ENCODE data around the gene UPK2.
"Not testable (repeated sequence)": the region's sequence is repeated elsewhere in the genome, so short reads cannot be mapped to it uniquely, and the experiment has no call there.

The UPK2 gene

GRCh38 chr11:118939404-118939915, 16.6 kb upstream of the UPK2 start:
- DNase-seq, result no peak

DNA sequence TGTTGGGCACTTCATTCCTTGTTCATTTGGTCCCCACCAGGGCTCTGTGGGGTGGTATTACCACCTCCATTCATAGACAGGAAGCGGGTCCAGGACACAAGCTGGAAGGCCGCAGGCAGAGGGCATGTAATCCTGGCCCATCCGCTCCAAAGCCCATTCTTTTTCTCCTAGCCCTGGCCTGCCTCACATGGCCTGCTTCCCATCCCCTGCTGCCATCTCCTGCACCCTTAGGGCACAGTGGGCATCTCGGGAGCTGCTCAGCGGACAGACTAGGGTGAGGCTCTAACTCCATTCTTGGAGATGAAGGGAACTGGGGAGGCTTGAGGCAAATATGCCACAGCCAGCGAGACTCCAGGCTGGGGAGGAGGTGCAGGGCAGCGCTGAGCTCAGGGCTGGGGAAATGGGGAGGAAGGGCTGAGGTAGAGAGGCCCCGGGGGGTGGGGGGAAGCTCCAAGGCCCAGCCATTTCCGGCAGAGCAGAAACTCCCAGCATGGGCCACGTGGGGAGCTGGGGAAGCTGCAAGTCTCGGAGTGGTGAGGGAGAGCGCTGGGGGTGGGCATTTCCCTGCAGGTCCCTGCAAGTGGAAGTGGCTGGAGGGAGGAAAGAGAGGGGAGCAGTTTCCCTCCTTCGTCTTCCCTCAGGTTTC, 16.0 kb upstream of the UPK2 start:
- peak; percentile 69 for DNase-seq

GRCh38 chr11:118947091-118947490, 9.0 kb upstream of the UPK2 start:
- no peak for DNase-seq

- no peak for DNase-seq
Measured at GRCh38 chr11:118948000-118948399, 8.1 kb upstream of the UPK2 start.

- DNase-seq, result no peak
Measured at GRCh38 chr11:118953265-118953664, 2.8 kb upstream of the UPK2 start.

- DNase-seq, result not testable (repeated sequence)
Measured at GRCh38 chr11:118953976-118954375, 2.1 kb upstream of the UPK2 start.

DNA sequence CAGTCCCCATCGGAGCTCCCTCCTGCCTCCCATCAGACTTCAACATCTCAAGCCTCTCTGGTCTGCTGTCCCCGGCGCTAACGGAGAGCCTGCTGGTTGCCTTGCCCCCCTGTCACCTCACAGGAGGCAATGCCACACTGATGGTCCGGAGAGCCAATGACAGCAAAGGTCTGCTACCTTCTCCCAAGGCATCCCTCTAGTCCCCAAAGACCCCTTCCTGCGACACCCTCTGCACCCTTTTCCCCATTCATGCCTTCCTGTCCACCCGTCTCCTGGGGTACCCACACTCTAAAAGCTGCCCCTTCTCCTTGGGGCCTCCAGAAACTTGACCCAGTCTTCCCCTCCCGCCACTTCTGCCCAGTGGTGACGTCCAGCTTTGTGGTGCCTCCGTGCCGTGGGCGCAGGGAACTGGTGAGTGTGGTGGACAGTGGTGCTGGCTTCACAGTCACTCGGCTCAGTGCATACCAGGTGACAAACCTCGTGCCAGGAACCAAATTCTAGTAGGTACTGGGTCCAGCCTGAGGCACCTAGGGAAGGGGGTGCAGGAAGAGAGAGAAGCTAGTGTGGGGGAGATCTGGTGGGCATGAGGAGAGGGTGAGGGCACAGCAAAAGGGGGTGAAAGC, 860 bp downstream of the UPK2 start:
- no peak for DNase-seq

DNA sequence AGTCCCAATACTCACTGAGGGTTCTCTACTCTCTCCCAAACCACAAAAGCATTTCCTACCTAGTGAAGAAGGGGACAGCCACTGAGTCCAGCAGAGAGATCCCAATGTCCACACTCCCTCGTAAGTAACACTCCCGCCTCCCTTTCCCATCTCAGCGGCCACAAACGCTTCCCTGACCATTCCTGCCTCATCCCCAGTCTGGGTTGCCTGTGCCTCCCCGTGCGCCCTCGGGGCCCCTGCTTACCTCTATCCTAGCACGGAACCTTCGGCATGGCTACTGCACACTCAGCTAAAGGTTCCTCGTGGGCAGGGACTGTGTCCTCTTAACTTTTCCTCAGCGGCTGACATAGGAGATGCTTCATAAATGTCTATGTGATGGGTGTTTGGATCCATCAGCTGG, 1.5 kb downstream of the UPK2 start:
- no peak for DNase-seq

DNA sequence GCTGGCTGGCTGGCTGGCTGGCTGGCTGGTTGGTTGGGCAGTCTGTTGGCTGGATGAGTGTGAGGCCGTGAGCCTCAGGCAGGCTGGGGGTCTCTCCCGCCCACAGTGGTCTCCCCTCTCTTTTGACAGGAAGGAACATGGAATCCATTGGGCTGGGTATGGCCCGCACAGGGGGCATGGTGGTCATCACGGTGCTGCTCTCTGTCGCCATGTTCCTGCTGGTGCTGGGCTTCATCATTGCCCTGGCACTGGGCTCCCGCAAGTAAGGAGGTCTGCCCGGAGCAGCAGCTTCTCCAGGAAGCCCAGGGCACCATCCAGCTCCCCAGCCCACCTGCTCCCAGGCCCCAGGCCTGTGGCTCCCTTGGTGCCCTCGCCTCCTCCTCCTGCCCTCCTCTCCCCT, 1.9 kb downstream of the UPK2 start:
- DNase-seq, result no peak

GRCh38 chr11:118958577-118958976, 2.5 kb downstream of the UPK2 start:
- no peak for DNase-seq

DNA sequence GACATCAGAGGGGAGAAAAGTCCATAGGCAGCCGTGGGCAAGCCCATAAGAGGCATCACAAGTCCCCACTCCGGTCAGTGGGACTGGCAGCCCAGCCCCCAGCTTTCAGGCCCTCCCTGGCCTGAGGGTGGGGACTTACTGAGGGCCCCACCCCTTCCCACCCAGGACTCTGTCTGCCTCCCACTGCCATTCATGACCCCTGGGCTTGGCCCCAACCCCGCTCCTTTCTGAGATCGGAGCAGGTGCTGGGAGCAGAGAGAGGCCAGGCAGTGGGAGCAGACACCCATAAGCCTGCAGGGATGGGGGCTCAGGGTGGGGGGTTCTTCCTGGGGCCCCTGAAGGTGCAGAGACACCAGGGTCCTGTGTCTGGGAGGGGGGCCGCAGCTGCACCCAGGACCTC, 5.1 kb downstream of the UPK2 start:
- no peak for DNase-seq

DNA sequence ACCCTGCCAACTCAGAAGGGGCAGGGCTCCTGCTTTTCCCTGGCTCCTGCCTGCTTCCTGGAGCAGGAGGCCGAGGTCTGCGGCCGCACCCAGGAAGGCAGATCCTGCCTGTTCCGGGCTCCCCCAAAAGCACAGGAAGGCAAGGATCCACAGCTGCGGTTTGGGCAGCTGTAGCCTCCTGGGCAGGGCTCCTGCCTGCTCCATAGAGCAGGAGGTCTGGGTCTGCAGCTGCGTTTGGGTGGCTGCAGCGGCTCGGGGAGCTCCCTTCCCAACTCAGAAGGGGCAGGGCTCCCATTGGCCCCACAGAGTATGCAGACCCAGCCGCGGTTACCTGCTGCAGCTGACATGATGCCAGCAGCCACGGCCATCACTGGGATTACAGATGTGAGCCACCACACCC, 5.5 kb downstream of the UPK2 start:
- DNase-seq, result no peak

- DNase-seq, result not testable (repeated sequence)
Measured at GRCh38 chr11:118969508-118969907, 13.4 kb downstream of the UPK2 start.

- DNase-seq, result no peak
Measured at GRCh38 chr11:118971646-118972045, 15.5 kb downstream of the UPK2 start, which contains the start of gene FOXR1. FOXR1 (plus strand) TSS chr11:118971761; CDS start chr11:118971932, 171 bp downstream.

GRCh38 chr11:118973985-118974384, 17.9 kb downstream of the UPK2 start:
- DNase-seq, result no peak

DNA sequence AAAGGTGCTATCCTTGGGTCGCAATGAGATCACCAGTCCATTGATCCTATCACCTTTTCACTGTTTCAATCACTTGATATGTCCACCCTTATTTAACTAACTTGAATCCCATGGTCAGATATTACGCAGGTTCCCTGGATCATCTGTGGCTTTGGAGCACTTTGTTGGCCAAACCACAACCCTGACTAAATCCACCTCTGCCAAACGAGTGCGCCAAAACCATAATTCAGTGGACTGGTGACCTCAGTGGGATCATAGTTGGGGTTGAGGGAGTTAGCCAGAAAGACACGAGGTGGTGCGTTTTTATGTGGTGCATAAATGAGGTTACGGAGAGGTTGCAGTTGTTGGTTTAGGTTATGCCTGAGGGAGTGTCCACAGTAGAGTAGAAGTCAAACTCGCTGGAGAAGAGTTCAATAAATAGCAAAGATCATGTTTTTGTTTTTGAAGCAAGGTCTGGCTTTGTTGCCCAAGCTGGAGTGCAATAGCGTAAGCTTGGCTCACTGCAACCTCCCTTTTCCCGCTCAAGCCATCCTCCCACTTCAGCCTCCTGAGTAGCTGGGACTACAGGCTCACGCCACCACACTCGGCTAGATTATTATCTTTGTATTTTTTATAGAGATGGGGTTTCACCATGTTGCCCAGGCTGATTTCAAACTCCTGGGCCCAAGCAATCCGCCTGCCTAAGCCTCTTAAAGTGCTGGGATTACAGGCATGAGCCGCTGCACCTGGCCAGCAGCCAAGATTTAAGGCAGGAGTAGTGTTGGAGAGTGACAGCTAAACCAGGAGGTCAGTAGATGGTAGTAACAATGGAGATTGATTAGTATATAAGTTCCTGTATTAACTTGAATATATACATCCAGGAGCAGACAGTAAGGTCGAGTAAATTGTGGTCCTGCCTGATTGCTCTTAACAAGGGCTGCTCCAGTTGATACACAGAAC, 19.9 kb downstream of the UPK2 start:
- no peak for DNase-seq

DNA sequence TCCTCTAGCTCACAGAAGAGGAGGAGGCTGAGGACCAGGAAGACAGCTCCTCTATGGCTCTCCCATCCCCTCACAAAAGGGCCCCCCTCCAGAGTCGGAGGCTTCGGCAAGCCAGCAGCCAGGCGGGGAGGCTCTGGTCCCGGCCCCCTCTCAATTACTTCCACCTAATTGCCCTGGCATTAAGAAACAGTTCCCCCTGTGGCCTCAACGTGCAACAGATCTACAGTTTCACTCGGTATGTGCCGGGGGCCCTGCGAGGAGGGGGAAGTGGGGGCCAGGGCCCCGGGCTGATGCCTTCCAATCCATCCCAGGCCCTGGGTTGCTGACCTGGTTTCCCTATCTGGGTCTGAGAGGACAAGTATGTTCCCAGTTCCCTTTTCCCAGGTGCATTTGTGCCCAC, 23.3 kb downstream of the UPK2 start:
- no peak for DNase-seq

- no peak for DNase-seq
Measured at GRCh38 chr11:118980191-118980881, 24.2 kb downstream of the UPK2 start.

DNA sequence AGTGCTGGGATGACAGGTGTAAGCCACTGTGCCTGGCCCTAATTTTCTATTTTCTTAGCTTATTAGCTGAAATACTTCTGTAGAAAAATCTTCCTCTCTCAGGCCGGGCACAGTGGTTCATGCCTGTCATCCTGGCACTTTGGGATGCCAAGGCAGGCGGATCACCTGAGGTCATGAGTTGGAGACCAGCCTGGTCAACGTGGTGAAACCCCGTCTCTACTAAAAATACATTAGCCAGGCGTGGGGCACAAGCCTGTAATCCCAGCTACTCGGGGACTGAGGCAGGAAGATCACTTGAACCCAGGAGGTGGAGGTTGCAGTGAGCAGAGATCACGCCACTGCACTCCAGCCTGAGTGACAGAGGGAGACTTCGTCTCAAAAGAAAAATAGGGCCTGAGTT, 28.2 kb downstream of the UPK2 start:
- DNase-seq, result not testable (repeated sequence)

DNA sequence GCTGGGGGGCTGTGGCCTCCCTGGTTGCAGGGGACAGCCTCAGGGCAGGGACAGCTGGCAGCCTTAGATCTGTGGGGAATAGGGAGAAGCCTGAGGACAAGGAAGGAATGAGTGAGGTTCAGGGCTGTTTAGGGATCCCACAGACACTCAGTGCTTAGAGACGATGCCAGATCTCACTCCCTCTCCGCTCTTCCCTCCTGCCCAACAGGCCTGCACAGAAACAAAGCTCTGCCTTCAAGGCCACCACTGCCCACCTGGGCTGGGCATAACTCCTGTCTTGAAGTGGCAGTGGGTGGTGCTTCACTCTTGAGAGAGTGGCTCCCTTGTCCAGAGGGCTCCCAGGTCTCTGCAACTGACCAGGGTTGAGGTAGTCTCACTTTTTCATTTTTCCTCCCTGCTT, 28.7 kb downstream of the UPK2 start:
- DNase-seq, result no peak

GRCh38 chr11:118988280-118988679, 32.2 kb downstream of the UPK2 start:
- no peak for DNase-seq

- not testable (repeated sequence) for DNase-seq
Measured at GRCh38 chr11:118991486-118992038, 35.5 kb downstream of the UPK2 start.

All from activated naive CD4-positive, alpha-beta T cell treated with anti-CD3 and anti-CD28 coated beads, Interleukin-2, amount 50 U/mL, for 16 hours (primary cell).